Activated CD4-positive, alpha-beta memory T cell treated with anti-CD3 and anti-CD28 coated beads, Interleukin-2, amount 10 ng/mL, durations not matched to agents 7 days and 5 days (primary cell): ENCODE data around the gene EGLN2. TPM values are rescaled to one million over a fixed set of nuclear protein-coding genes. Genes with fewer than 3 reads are reported as not detected.

Source experiments
- CTCF ChIA-PET: fragments of 350-600 bp; sonication (Branson Sonifier 250); formaldehyde crosslinking; loops from one replicate; lab custom pipeline; 2021; ENCODE audit warnings: antibody characterized with exemption, inconsistent platforms; lab: Charles Lee
- POLR2A ChIA-PET: fragments of 350-600 bp; sonication (Branson Sonifier 250); formaldehyde crosslinking; loops from one replicate; lab custom pipeline; 2021; ENCODE audit warnings: antibody characterized with exemption; lab: Charles Lee
- DNase-seq: peaks from one replicate; pipeline ENCODE4 v3.0.0-alpha.2; 2020
- H3K27ac Mint-ChIP-seq: one replicate; pipeline ENCODE4 v1.8.0; 2021; ENCODE audit warnings: mild to moderate bottlenecking, mixed read lengths
- H3K27me3 Mint-ChIP-seq: one replicate; pipeline ENCODE4 v1.8.0; 2021; ENCODE audit warnings: mixed read lengths
- H3K36me3 Mint-ChIP-seq: one replicate; pipeline ENCODE4 v1.8.0; 2021; ENCODE audit warnings: low read depth, mixed read lengths
- H3K4me1 Mint-ChIP-seq: one replicate; pipeline ENCODE4 v1.8.0; 2021; ENCODE audit warnings: mixed read lengths
- H3K4me3 Mint-ChIP-seq: one replicate; pipeline ENCODE4 v1.8.0; 2021; ENCODE audit warnings: mild to moderate bottlenecking, mixed read lengths
- H3K9me3 Mint-ChIP-seq: one replicate; pipeline ENCODE4 v1.8.0; 2021; ENCODE audit warnings: mixed read lengths
- total RNA-seq, 2 experiments: library from RNA; stranded (reverse); gene quantifications; one replicate each; pipeline ENCODE4 v1.2.3, GENCODE V29; 2021

Gene EGLN2
- total RNA-seq, result 100 to 1,000 TPM; 127 to 128 TPM

DNA sequence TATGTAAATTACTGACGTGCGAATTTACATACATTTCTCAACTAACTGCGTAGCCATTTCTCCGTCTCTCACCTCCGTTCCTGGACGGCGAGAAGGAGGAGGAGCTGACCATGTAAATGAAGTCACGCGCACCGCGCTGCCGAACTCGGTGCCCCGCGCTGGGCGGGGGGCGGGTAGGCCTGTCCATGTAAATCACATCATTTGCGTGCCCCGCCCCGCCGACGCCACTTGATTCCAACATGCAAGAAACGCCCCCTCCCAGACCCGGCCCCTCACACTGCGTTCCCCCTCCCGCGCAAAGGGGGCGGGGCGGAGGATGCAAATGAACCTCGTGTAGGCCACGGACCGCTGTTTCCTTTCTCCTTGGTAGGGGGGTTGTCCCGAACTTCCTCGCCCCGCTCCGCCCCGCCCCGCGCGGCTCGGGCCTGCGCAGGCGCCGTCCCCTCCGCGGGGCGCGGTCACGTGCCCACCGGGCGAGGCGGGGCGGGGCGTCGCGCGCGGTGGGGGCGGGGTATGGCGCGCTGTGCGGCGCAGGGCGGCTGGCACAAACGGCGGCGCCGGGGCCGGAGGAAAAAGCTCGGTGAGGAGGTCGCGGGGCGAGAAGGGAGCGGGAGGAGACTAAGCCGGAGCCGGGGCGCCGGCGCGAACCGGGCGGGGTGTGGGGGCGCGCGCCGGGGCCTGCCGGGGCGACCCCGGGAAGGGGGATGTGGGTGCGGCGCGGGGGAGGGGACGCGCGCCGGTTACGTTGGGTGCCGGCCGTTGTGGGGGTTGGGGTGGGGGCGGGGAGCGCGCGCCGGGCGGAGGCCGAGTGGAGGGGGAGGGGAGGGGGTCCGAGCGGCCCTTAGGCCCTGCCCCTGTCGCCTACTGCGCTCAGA, at the start of gene EGLN2:
TSS of gene EGLN2 (plus strand) at position 509 of the 875 bp plus-strand sequence. CDS start 1,382 bp downstream, outside the sequence.
- ChIA-PET CTCF (interaction anchor here (0.6 to 2.3 kb wide), 13 partner anchors 8 to 567 kb away, joined by 3 to 41 read pairs (median 4); partner anchors contain the start of genes ACTMAP, RAB4B and SNRPA), POLR2A (interaction anchor here (0.7 to 14.9 kb wide), 10 partner anchors 9 to 136 kb away, joined by 3 to 161 read pairs (median 5); partner anchors contain the start of genes ACTMAP, COQ8B, ITPKC and RAB4B)
- DNase-seq, result peak; percentile 100
- Mint-ChIP-seq H3K9me3 (no peaks in the 10 kb centered on the region), H3K4me1 (peaks cover 60% of the 10 kb centered on the region), H3K27ac (peak within 1 kb of the TSS; percentile 84), H3K4me3 (peak within 1 kb of the TSS; percentile 91), H3K27me3 (no peaks in the 10 kb centered on the region), H3K36me3 (peaks cover 48% of the 10 kb centered on the region)

DNA sequence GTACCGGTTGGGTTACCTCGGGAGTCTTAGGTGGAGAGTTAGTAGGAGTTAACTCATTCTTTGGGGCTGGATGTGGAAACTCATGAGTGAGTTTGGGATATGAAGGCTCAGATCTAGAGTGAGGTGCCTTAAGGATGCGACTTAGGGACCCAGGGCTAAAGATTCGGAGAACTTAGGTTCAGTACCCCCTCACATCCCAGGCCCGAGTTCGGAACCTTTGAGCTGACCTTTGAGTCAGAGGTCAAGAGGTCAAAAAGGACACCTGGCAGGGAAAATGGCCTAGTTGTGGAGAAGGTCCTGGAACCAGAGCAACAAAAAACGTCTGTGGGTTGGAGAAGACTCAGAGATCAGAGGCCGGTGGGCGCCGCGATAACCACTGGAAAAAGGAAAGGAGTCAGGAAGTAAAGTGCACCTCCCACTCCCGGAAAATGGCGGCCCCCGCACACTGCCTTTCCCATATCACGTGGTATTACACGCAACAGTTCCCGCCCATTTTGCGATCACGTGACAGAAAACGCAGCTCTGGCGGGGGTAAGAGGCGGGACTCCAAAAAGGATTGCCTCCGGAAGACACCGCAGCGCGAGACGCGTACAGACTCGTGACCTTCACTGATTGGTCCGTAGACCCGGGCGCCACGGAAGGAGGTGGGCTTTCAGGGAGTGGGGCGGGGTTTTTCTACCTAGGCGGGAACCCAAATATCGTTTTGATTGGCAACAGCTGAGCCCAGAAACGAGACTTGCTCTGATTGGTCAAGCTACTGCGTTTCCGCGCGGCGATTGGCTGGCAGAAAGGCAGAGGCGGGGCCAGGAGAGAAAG, 48.7 kb upstream of the EGLN2 start, which contains the start of gene ACTMAP:
TSS of gene ACTMAP (minus strand) at position 420 of the 816 bp plus-strand sequence. CDS start 674 bp downstream, outside the sequence.
- Mint-ChIP-seq H3K36me3 (peaks cover 43% of the 10 kb centered on the region), H3K27ac (peak within 1 kb of the TSS; percentile 99), H3K4me1 (peaks cover 43% of the 10 kb centered on the region), H3K4me3 (peak within 1 kb of the TSS; percentile 96), H3K9me3 (no peaks in the 10 kb centered on the region), H3K27me3 (no peaks in the 10 kb centered on the region)
- DNase-seq, result peak; percentile 100
- ChIA-PET POLR2A (interaction anchor here (0.6 to 14.2 kb wide), 25 partner anchors 8 to 224 kb away, joined by 3 to 244 read pairs (median 4); partner anchors contain the start of genes COQ8B, EGLN2, ITPKC and MIA), CTCF (interaction anchor here (0.7 to 7.8 kb wide), 12 partner anchors 16 to 555 kb away, joined by 3 to 48 read pairs (median 4); partner anchors contain the start of genes EGLN2, NUMBL and RAB4B)

DNA sequence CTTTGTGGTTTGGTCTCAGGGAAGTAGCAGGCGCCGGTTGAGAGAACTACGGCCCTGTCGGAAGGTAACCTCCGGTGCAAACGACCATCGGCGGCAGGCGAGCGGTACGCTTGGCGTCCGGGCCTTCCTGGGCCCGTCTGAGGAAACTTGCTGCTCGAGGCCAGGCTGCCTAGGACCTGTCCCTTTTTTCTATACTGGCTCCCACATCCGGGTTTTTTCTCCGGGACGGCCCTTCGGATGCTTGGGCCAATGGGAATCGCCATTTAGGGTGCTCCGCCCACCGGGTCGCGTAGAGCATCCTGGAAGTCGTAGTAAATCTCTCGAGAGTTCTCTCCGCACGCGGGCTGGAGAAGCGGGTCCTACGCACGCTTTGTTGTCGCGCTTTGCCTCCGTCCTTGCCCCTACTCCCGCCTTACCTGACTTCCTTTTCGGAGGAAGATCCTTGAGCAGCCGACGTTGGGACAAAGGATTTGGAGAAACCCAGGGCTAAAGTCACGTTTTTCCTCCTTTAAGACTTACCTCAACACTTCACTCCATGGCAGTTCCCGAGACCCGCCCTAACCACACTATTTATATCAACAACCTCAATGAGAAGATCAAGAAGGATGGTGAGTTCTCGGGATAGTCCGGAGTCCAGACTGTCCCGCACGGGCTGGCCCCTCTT, 48.0 kb upstream of the EGLN2 start, which contains the start of gene SNRPA:
TSS of gene SNRPA (plus strand) at position 330 of the 664 bp plus-strand sequence. CDS start at position 536, 206 bp downstream.
- POLR2A ChIA-PET, result interaction anchor here (0.6 to 14.2 kb wide), 24 partner anchors 9 to 223 kb away, joined by 3 to 244 read pairs (median 6); partner anchors contain the start of genes COQ8B, EGLN2, ITPKC and MIA

DNA sequence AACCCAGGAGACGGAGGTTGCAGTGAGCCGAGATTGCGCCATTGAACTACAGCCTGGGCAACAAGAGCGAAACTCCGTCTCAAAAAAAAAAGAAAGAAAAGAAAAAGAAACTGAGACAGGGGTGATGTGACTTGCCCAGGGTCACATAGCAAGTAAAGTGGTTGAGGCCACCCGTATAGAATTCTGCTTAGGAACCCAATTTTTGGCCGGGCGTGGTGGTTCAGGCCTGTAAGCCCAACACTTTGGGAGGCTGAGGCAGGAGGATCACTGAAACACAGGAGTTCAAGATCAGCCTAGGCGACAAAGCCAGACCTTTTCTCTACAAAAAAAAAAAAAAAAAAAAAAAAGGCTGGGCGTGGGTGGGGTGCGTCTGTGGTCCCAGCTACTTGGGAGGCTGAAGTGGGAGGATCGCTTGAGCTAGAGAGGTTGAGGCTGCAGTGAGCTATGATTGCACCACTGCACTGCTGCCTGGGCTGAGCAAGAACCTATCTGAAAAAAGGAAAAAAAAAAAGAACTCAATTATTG, 46.7 kb upstream of the EGLN2 start:
- CTCF ChIA-PET, result interaction anchor here (0.7 to 7.8 kb wide), 10 partner anchors 18 to 392 kb away, joined by 3 to 48 read pairs (median 4); partner anchors contain the start of genes COQ8B, EGLN2, ITPKC and RAB4B
- peaks cover 61% of the 10 kb centered on the region for H3K36me3 Mint-ChIP-seq
- POLR2A ChIA-PET, result interaction anchor here (0.7 to 14.2 kb wide), 13 partner anchors 8 to 520 kb away, joined by 3 to 244 read pairs (median 6); partner anchors contain the start of genes COQ8B, EGLN2, HNRNPUL1 and ITPKC
- peaks cover 63% of the 10 kb centered on the region for H3K4me1 Mint-ChIP-seq
- peak; percentile 37 for DNase-seq
- H3K4me3 Mint-ChIP-seq, result peak overlapping the region; percentile 96
- peak overlapping the region; percentile 99 for H3K27ac Mint-ChIP-seq
- H3K9me3 Mint-ChIP-seq, result no peaks in the 10 kb centered on the region
- no peaks in the 10 kb centered on the region for H3K27me3 Mint-ChIP-seq

More for the DNA sequence above, 48.0 kb upstream of the EGLN2 start, which contains the start of gene SNRPA:
- H3K36me3 Mint-ChIP-seq, result peaks cover 50% of the 10 kb centered on the region
- peak; percentile 97 for DNase-seq
- H3K9me3 Mint-ChIP-seq, result no peaks in the 10 kb centered on the region
- CTCF ChIA-PET, result interaction anchor here (0.7 to 7.8 kb wide), 12 partner anchors 17 to 554 kb away, joined by 3 to 48 read pairs (median 4); partner anchors contain the start of genes EGLN2, NUMBL and RAB4B
- peaks cover 50% of the 10 kb centered on the region for H3K4me1 Mint-ChIP-seq
- H3K4me3 Mint-ChIP-seq, result peak within 1 kb of the TSS; percentile 96
- peak within 1 kb of the TSS; percentile 99 for H3K27ac Mint-ChIP-seq
- no peaks in the 10 kb centered on the region for H3K27me3 Mint-ChIP-seq

DNA sequence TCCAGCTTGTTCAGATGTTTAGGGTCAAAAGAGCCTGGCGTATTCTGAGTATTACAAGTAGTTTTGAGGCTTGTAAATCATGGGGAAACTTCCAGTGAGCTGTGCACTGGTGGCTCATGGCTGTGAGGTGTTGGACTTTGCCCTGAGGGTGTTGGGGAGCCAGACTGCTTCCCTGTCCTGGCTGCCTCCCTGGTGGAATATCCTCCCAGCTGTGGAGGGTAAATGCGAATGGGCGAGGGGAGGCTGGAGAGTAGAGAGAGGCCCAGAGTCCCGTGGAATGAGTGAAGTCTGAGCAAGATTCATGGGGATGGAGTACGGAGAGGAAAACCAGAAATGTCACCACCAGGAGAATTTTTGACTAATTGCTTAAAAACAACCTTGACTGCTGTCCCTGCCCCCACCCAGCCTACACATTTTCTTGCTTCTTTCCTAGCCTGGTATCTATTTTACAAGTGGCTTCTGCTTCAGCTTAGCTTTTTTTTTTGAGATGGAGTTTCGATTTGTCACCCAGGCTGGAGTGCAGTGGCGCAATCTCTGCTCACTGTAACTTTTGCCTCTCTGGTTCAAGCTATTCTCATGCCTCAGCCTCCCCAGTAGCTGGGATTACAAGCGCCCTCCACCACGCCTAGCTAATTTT, 44.3 kb upstream of the EGLN2 start:
- peak; percentile 56 for DNase-seq
- H3K4me1 Mint-ChIP-seq, result peaks cover 56% of the 10 kb centered on the region
- peak overlapping the region; percentile 79 for H3K4me3 Mint-ChIP-seq
- H3K9me3 Mint-ChIP-seq, result no peaks in the 10 kb centered on the region
- H3K36me3 Mint-ChIP-seq, result peaks cover 74% of the 10 kb centered on the region
- peak overlapping the region; percentile 91 for H3K27ac Mint-ChIP-seq
- POLR2A ChIA-PET, result interaction anchor here (1.0 to 14.2 kb wide), 7 partner anchors 9 to 149 kb away, joined by 3 to 244 read pairs (median 17); partner anchors contain the start of genes COQ8B, EGLN2, ITPKC and MIA
- CTCF ChIA-PET, result interaction anchor here (0.8 to 7.8 kb wide), 6 partner anchors 23 to 92 kb away, joined by 3 to 48 read pairs (median 7); partner anchors contain the start of genes EGLN2 and RAB4B
- H3K27me3 Mint-ChIP-seq, result no peaks in the 10 kb centered on the region

DNA sequence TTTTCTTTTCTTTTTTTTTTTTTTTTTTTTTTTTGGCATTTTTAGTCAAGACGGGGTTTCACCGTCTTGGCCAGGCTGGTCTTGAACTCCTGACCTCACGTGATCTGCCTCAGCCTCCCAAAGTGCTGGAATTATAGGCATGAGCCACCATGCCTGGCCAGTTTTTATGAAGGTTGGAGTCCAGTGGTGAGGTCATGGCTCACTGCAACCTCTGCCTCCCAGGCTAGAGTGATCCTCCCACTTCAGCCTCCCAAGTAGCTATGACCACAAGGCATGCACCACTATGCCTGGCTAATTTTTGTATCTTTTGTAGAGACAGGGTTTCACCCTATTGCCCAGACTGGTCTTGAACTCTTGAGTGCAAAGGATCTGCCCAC, 43.8 kb upstream of the EGLN2 start:
- H3K4me1 Mint-ChIP-seq, result peaks cover 54% of the 10 kb centered on the region
- peak overlapping the region; percentile 79 for H3K4me3 Mint-ChIP-seq
- no peak for DNase-seq
- H3K27ac Mint-ChIP-seq, result peak overlapping the region; percentile 75
- H3K36me3 Mint-ChIP-seq, result peaks cover 73% of the 10 kb centered on the region
- no peaks in the 10 kb centered on the region for H3K27me3 Mint-ChIP-seq
- ChIA-PET CTCF (interaction anchor here (0.6 to 7.8 kb wide), 5 partner anchors 22 to 679 kb away, joined by 3 to 48 read pairs (median 6); partner anchors contain the start of gene RAB4B), POLR2A (interaction anchor here (1.4 to 14.2 kb wide), 5 partner anchors 16 to 51 kb away, joined by 3 to 244 read pairs (median 34); partner anchors contain the start of genes COQ8B, EGLN2, ITPKC and MIA)
- H3K9me3 Mint-ChIP-seq, result no peaks in the 10 kb centered on the region

DNA sequence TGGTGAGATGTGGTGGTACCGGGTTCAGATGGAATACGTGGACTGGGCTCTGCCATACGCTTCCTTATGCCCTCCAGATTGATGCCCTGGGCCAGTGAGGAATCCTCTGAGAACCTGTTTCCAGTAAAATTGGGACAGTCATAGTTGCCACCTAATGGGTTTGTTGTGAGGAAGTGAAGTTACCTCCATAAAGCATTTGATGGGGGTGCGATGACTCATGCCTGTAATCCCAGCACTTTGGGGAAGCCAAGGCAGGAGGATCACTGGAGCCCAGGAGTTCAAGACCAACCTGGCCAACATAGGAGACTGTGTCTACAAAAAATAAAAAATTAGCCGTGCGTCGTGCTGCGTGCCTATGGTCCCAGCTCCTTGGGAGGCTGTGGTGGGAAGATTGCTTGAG, 43.2 kb upstream of the EGLN2 start:
- H3K36me3 Mint-ChIP-seq, result peaks cover 76% of the 10 kb centered on the region
- H3K4me1 Mint-ChIP-seq, result peaks cover 57% of the 10 kb centered on the region
- peak overlapping the region; percentile 79 for H3K4me3 Mint-ChIP-seq
- CTCF ChIA-PET, result interaction anchor here (0.6 to 7.8 kb wide), 5 partner anchors 22 to 678 kb away, joined by 4 to 48 read pairs (median 6); partner anchors contain the start of gene RAB4B
- peak overlapping the region; percentile 75 for H3K27ac Mint-ChIP-seq
- no peak for DNase-seq
- no peaks in the 10 kb centered on the region for H3K9me3 Mint-ChIP-seq
- H3K27me3 Mint-ChIP-seq, result no peaks in the 10 kb centered on the region
- POLR2A ChIA-PET, result interaction anchor here (1.0 to 14.2 kb wide), 7 partner anchors 11 to 50 kb away, joined by 3 to 244 read pairs (median 15); partner anchors contain the start of genes COQ8B, EGLN2, ITPKC and MIA

DNA sequence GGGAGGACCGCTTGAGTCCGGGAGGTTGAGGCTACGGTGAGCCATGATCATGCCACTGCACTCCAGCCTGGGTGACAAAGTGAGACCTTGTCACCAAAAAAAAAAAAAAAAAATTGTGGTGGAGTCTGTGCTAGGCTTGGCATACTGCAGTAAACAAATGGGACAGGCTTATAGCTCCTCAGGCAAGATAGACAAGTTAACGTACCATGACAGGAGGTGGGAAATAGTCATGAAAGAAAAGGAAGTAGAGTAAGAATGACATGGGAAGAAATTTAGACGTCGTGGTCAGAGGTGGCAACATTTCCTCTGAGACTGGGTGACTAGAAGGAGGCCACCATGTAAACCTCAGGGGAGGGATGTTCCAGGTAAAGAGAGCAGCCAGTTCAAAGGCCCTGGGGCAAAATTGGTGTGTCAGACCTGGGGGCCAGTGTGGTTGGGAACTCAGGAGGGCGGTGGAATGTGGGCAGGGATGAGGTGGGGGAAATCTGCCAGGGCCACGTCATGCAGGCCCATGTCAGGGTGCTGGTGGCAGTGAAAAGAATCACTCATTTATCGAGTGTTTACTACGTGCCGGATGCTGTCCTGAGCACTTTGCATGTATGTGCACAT, 42.4 kb upstream of the EGLN2 start:
- peaks cover 60% of the 10 kb centered on the region for H3K4me1 Mint-ChIP-seq
- DNase-seq, result peak; percentile 43
- ChIA-PET POLR2A (interaction anchor here (1.0 to 14.2 kb wide), 5 partner anchors 10 to 49 kb away, joined by 3 to 244 read pairs (median 6); partner anchors contain the start of genes EGLN2, MIA and RAB4B), CTCF (interaction anchor here (1.2 to 7.8 kb wide), 3 partner anchors 21 to 122 kb away, joined by 4 to 48 read pairs (median 40); partner anchors contain the start of gene RAB4B)
- no peaks in the 10 kb centered on the region for H3K27me3 Mint-ChIP-seq
- H3K36me3 Mint-ChIP-seq, result peaks cover 76% of the 10 kb centered on the region
- peak overlapping the region; percentile 31 for H3K4me3 Mint-ChIP-seq
- peak overlapping the region; percentile 75 for H3K27ac Mint-ChIP-seq
- no peaks in the 10 kb centered on the region for H3K9me3 Mint-ChIP-seq

DNA sequence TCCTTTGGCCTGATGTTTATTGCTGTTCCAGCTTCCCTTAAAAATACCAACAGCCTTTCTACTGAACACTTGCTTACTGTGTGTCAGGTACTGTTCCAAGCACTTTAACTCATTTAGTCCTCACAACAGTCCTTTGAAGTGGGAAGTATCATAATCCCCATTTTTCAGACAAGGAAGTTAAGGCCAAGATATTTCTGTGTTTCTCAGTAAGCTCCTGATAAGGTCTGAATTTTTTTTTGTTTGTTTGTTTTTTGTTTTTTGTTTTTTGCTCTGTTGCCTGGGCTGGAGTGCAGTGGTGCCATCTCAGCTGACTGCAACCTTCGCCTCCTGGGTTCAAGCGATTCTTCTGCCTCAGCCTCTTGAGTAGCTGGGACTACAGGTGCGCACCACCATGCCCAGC, 40.5 kb upstream of the EGLN2 start:
- Mint-ChIP-seq H3K36me3 (peaks cover 83% of the 10 kb centered on the region), H3K4me1 (peaks cover 62% of the 10 kb centered on the region), H3K4me3 (no peak overlapping the region), H3K9me3 (no peaks in the 10 kb centered on the region), H3K27me3 (no peaks in the 10 kb centered on the region), H3K27ac (no peak overlapping the region)
- CTCF ChIA-PET, result interaction anchor here (0.8 to 1.6 kb wide), 2 partner anchors 9 to 48 kb away, joined by 3 read pairs; no protein-coding TSS in a partner anchor
- POLR2A ChIA-PET, result interaction anchor here (1.1 to 14.2 kb wide), 3 partner anchors 8 to 44 kb away, joined by 3 to 244 read pairs (median 15); partner anchors contain the start of genes MIA and RAB4B
- no peak for DNase-seq

DNA sequence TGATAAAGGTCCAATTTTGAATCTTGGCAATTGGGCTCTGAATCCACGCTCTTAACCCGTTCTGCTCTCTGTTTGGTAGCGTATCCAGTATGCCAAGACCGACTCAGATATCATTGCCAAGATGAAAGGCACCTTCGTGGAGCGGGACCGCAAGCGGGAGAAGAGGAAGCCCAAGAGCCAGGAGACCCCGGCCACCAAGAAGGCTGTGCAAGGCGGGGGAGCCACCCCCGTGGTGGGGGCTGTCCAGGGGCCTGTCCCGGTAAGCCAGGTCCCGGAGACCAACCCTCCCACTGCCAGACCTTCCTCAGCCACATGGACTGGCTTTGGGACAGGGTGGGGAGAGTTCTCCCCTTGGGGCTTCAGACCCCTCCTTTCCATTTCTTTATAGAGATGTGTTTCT, 39.6 kb upstream of the EGLN2 start:
- H3K9me3 Mint-ChIP-seq, result no peaks in the 10 kb centered on the region
- H3K4me3 Mint-ChIP-seq, result no peak overlapping the region
- H3K4me1 Mint-ChIP-seq, result peaks cover 66% of the 10 kb centered on the region
- H3K27me3 Mint-ChIP-seq, result no peaks in the 10 kb centered on the region
- POLR2A ChIA-PET, result interaction anchor here (14.2 kb wide), 1 partner anchor 18 kb away, joined by 244 read pairs; the partner anchor contains the start of genes MIA and RAB4B
- DNase-seq, result no peak
- CTCF ChIA-PET, result no interaction called here
- peak overlapping the region; percentile 2 for H3K27ac Mint-ChIP-seq
- H3K36me3 Mint-ChIP-seq, result peaks cover 87% of the 10 kb centered on the region
